BJ (cell line): ENCODE results near the gene SNRPE. TPM values are rescaled to one million over a fixed set of nuclear protein-coding genes. Genes with fewer than 3 reads are reported as not detected.

Experiments used
- CTCF ChIA-PET: fragments of 350-600 bp; formaldehyde crosslinking; extraction: SDS; loops from one replicate; lab custom pipeline; 2021; ENCODE audit warnings: antibody characterized with exemption, inconsistent platforms; lab: Yijun Ruan, JAX
- POLR2A ChIA-PET: fragments of 300-600 bp; sonication (Branson Sonifier 250); formaldehyde crosslinking; extraction: SDS; loops from one replicate; lab custom pipeline; 2021; ENCODE audit warnings: antibody characterized with exemption; lab: Charles Lee
- DNase-seq: peaks from one replicate; pipeline ENCODE4 v3.0.0-alpha.2; 2011; ENCODE audit warnings: low read depth
- H3K27me3 ChIP-seq: 2 replicates; pipeline ENCODE4 v1.6.0; 2011; ENCODE audit warnings: low read length; ENCODE audit not compliant: control insufficient read depth, insufficient read depth
- H3K36me3 ChIP-seq: 2 replicates; pipeline ENCODE4 v1.5.1; 2011; ENCODE audit warnings: low read length; ENCODE audit not compliant: control insufficient read depth, insufficient read depth
- H3K4me3 ChIP-seq: 2 replicates; pipeline ENCODE4 v1.5.1; 2011; ENCODE audit warnings: low read depth, mild to moderate bottlenecking, control low read depth, low read length
- CTCF ChIP-seq: IDR thresholded peaks from 2 replicates; pipeline ENCODE4 v1.5.1; 2011; ENCODE audit warnings: low read depth, mild to moderate bottlenecking, control low read depth, inconsistent platforms, low read length, moderate library complexity; ENCODE audit not compliant: insufficient read depth
- polyA plus RNA-seq: library from polyadenylated mRNA; depleted of rRNA; stranded (reverse); fragments of >200 nt; gene quantifications from 2 replicates; pipeline ENCODE4 v1.2.3, GENCODE V29; 2011; rRNA removed
- small RNA-seq: library from RNA; depleted of rRNA; stranded (forward); fragments of <200 nt; gene quantifications from one replicate; pipeline ENCODE3, GENCODE V24; 2012; ENCODE audit warnings: low replicate concordance, low read depth; ENCODE audit not compliant: insufficient read length

Gene SNRPE
- polyA plus RNA-seq, 1 experiment: 128 TPM

- CTCF ChIA-PET: no interaction called here
- no peak overlapping the region for H3K4me3 ChIP-seq
- no peaks in the 10 kb centered on the region for H3K36me3 ChIP-seq
- DNase-seq: no peak
- no peaks in the 10 kb centered on the region for H3K27me3 ChIP-seq
- TF ChIP-seq CTCF: no peak
- POLR2A ChIA-PET: no interaction called here
Measured at GRCh38 chr1:203916756-203917155, 55.4 kb downstream of the SNRPE start.

Small RNAs within 50 kb of the gene (small RNA-seq; reads per million reads assigned to genes)
- gene HSPE1P6: not detected

Other genes starting within 250 kb of the SNRPE start
- gene ATP2B4, start 234.8 kb upstream of the SNRPE start, polyA plus RNA-seq: 361 and 409 TPM in 2 replicates
- 0.02 TPM in 1 of 2 replicates, not detected in the other for gene LAX1, start 96.4 kb upstream of the SNRPE start, polyA plus RNA-seq
- gene ZBED6, start 66.0 kb upstream of the SNRPE start, polyA plus RNA-seq: 12.6 and 23.3 TPM in 2 replicates
- 55.2 and 76.3 TPM in 2 replicates for gene ZC3H11A, start 66.0 kb upstream of the SNRPE start, polyA plus RNA-seq
- gene SOX13, start 211.5 kb downstream of the SNRPE start, polyA plus RNA-seq: 6.2 and 9.5 TPM in 2 replicates